Pons (tissue), 1 donor: ENCODE data around the gene SGSM1.
"Not testable (repeated sequence)": the region's sequence is repeated elsewhere in the genome, so short reads cannot be mapped to it uniquely, and the experiment has no call there.

Experiments
- DNase-seq: peaks from one replicate; pipeline ENCODE4 v3.0.0-alpha.2; 2016; ENCODE audit warnings: low spot score

The SGSM1 gene

GRCh38 chr22:24837517-24837916 is 31.5 kb downstream of the SGSM1 start:
- not testable (repeated sequence) for DNase-seq

- no peak for DNase-seq
These were observed 35.2 kb downstream of the SGSM1 start for GRCh38 chr22:24841261-24841660.

- DNase-seq: no peak
These were observed 37.0 kb downstream of the SGSM1 start for GRCh38 chr22:24843048-24843447.

- DNase-seq: no peak
These were observed 39.3 kb downstream of the SGSM1 start for GRCh38 chr22:24845041-24845898.

- DNase-seq: no peak
These were observed 41.5 kb downstream of the SGSM1 start for GRCh38 chr22:24847490-24847889.

- DNase-seq: no peak
These were observed 42.7 kb downstream of the SGSM1 start for GRCh38 chr22:24848559-24849168.

- DNase-seq: no peak
These were observed 49.8 kb downstream of the SGSM1 start for GRCh38 chr22:24855794-24856193.

GRCh38 chr22:24857576-24857975 is 51.6 kb downstream of the SGSM1 start:
- DNase-seq: no peak

- no peak for DNase-seq
These were observed 53.6 kb downstream of the SGSM1 start for GRCh38 chr22:24859587-24859986.

GRCh38 chr22:24865508-24865907 is 59.5 kb downstream of the SGSM1 start:
- DNase-seq: no peak

- no peak for DNase-seq
These were observed 61.5 kb downstream of the SGSM1 start for GRCh38 chr22:24867323-24868022.

GRCh38 chr22:24868979-24869378 is 63.0 kb downstream of the SGSM1 start:
- DNase-seq: no peak

- no peak for DNase-seq
These were observed 65.7 kb downstream of the SGSM1 start for GRCh38 chr22:24871611-24872205.

GRCh38 chr22:24873226-24873625 is 67.2 kb downstream of the SGSM1 start:
- no peak for DNase-seq

GRCh38 chr22:24875862-24876506 is 70.0 kb downstream of the SGSM1 start:
- DNase-seq: no peak

GRCh38 chr22:24876700-24877099 is 70.7 kb downstream of the SGSM1 start:
- no peak for DNase-seq

- DNase-seq: no peak
These were observed 73.0 kb downstream of the SGSM1 start for GRCh38 chr22:24878969-24879368.

- no peak for DNase-seq
These were observed 77.4 kb downstream of the SGSM1 start for GRCh38 chr22:24883432-24883831.

GRCh38 chr22:24887260-24887659 is 81.2 kb downstream of the SGSM1 start:
- DNase-seq: no peak

- DNase-seq: no peak
These were observed 87.5 kb downstream of the SGSM1 start for GRCh38 chr22:24893341-24894070.

- peak; percentile 41 for DNase-seq
These were observed 88.4 kb downstream of the SGSM1 start for GRCh38 chr22:24894220-24894975.
